ENCODE results near the gene RAB3IP.
"Not testable (repeated sequence)": the region's sequence is repeated elsewhere in the genome, so short reads cannot be mapped to it uniquely, and the experiment has no call there.

RAB3IP gene

DNA sequence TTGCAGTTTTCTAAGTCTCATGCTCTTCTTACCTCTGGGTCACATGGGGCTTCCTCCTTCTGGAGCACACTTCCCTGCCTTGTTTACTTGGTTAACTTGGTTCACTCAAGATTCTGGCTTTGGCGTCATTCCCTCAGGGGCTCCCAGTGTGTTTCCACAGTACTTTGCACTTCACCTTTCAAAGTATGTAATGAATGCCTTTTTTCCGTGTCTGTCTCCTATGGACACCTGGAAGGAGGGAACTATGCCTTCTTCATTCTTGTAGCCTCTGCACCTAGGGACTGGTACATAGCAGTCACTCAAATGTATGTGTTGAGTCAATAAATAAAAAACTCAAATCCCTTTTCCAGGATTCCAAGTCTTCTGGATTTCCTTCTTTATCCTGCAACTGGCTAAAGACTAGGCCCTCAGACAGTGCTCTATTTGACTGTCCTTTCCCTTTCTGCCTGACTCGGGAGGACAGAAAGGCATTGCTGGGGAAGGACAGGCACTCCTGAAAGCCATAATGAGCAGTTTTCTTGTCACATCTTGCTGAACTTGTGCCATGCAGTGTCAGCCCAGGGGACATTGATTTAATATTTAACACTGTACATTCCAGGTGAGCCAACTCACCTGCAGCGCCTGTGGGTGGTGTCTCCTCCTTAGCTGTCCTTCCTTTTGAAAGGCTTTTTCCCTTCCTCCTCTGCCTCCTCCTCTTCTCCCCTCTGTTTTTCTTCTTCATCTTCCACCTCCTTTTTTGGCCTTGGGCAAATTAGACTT lies 99.2 kb downstream of the RAB3IP start:
- DNase-seq, result no peak

- DNase-seq, result no peak
Observed at GRCh38 chr12:69840727-69841126, 102.1 kb downstream of the RAB3IP start.

- no peak for DNase-seq
Observed at GRCh38 chr12:69843608-69844007, 104.9 kb downstream of the RAB3IP start.

GRCh38 chr12:69844416-69844815 lies 105.8 kb downstream of the RAB3IP start:
- no peak for DNase-seq

DNA sequence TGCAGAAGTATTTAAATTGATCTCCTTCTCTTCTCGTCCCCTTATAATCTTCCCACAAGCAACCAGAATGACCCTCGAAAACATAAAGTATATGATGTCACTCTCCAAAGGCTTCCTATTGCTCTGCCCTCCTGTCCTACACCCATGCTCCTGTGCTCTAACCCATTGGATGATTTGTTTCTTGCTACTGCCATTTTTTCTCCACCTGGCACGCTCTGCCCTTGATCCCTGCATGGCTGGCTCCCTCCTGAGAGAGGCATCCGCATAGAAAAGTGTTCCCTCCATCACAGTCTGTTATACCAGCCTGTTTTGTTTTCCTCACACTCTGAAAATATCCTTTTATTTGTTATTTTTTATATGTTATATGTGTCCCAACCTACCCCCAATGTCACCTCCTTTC lies 106.2 kb downstream of the RAB3IP start:
- no peak for DNase-seq

DNA sequence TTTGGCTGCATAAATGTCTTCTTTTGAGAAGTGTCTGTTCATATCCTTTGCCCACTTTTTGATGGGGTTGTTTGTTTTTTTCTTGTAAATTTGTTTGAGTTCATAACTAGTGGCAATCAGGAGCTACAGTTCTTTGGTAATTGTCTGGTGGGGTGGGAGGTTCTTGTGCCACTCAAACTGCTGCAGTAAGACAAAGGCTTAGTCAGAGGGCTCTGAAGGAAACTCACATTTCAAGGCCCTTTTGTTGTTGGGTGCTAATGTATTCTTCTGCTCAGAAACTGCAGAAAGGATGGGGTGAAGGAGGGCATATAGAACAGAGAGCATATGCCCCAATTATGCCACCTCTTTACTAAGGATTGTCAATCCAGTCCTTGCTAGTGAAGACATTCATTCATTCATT lies 108.3 kb downstream of the RAB3IP start:
- no peak for DNase-seq

DNA sequence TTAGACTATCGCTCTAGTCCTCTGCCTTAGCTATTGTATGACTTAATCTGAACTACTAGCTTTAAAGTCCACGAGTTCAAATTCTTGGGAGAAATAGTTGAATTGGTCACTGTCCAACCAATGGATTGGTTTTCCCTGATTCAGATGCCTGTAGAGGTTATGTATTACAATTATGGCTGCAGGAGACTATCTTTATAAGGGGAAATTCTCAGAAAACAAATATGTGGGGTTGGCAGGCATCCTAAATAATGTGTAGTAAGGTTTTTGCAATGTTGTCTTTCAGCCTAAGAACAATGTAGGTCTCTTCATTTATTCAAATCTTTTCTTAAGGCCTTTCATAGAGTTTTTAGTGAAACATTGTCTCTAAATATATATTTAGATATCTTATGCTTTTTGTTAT lies 113.3 kb downstream of the RAB3IP start:
- DNase-seq, result no peak

- DNase-seq, result not testable (repeated sequence)
Observed at GRCh38 chr12:69853176-69853961, 114.7 kb downstream of the RAB3IP start.

DNA sequence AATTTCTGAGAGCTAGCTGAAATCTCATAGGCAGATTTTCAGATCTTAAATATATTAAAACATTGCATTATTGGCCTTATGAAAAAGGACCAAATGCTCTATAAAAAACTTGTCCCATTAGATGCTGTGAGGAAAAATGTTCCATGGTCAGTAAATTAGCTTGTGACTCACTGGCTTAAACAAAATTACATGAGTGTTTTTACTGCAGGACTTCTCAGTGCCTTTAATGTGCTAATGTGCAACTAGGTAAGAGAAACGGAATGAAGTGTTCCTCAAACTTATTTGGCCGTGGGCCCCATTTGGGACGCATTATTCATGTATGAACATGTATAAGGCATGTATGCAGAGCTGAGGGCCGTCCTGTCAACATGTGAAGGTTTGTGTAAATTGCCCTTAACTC lies 128.0 kb downstream of the RAB3IP start:
- DNase-seq, result no peak

DNA sequence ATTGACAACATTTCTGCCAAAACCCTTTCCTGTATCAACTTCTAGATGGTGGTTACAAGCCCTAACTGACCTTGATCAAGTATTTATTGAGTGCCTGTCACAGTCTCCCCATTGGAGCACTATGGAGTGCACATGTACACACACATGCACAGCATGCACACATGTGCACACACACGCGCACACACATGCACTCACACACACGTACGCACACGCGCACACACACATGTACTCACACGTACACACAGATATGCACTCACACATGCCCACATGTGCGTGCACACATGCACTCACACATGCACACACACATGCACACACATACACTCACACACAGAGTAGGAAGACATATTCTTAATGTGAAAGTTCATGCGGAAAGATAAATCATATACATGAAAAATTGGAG lies 130.0 kb downstream of the RAB3IP start:
- DNase-seq, result no peak

DNA sequence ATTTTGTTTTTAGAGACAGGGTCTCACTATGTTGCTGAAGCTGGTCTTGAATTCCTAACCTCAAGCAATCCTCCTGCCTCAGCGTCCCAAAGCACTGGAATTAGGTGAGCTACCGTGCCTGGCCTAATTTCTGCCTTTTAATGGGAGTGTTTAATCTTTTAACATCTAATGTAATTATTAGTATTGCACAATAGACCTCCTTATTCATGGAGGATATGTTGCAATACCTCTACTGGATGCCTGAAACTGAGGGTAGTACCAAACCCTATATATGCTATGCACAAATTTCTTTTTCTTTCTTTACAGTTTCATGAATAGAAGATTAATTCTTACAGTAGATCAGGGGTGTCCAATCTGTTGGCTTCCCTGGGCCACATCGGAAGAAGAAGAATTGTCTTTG lies 134.1 kb downstream of the RAB3IP start:
- no peak for DNase-seq

Data from SIG-M5 (cell line).